Germinal center (tissue), 1 donor: ENCODE data around the gene ACTR3C.
"Not testable (repeated sequence)": the region's sequence is repeated elsewhere in the genome, so short reads cannot be mapped to it uniquely, and the experiment has no call there.

Source experiments
- DNase-seq: peaks from one replicate; pipeline ENCODE4 v3.0.0; 2012; ENCODE audit warnings: mixed read lengths, low spot score

The ACTR3C gene

DNA sequence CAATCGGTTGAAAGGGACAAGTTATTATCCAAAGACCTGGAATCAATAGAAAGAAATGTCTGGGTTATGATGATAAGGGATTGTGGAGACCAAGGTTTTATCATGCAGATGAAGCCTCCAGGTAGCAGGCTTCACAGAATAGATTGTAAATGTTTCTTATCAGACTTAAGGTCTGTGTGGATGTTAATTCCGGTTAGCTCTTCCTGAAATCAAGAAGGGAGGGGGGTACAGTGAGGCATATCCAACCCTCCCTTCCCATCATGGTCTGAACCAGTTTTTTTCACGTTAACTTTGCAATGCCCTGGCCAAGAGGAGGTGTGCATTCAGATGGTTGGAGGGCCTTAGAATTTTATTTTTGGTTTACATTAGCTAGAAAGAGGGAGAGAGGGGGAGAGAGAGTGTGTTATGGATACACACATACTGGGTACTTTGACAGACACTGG lies 10.0 kb downstream of the ACTR3C start:
- DNase-seq, result no peak

DNA sequence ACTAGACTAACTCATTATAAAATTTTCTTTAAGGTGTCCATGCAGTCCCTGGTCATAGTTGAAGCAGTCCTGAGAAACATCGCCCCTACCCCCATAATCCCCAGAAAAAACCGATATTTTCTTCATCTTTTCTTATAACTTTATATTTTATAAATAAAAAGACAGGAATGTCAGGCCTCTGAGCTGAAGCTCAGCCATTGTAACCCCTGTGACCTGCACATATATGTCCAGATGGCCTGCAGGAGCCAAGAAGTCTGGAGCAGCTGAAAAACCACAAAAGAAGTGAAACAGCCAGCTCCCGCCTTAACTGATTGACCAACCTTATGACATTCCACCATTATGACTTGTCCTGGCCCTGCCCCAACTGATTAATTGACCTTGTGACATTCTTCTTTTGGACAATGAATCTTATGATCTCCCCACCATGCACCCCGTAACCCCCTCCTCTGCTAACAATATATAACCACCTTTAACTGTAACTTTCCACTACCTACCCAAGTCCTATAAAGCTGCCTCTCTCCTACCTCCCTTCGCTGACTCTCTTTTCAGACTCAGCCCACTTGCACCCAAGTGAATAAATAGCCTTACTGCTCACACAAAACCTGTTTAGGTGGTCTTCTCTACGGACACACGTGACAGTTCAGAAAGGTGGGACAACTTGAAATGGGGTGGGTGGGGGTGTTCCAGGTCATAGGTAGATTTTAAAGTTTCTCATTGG lies 10.5 kb downstream of the ACTR3C start:
- DNase-seq, result not testable (repeated sequence)

DNA sequence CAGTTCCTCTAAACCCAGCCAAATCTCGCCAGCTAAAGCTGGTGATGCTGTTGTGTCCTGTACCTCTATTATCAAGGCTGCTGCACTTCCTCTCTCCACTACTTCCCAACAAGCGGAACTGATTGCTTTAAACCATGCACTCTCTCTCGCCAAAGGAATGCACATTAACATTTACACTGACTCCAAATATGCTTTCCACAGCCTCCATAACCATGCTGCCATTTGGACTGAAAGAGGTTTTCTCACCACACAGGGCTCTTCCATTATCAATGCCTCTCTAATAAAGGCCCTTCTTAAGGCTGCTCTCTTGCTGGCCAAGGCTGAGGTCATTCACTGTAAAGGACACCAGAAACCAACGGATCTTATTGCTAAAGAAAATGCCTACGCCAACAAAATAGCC lies 11.6 kb downstream of the ACTR3C start:
- no peak for DNase-seq

- no peak for DNase-seq
These were observed 12.2 kb downstream of the ACTR3C start for GRCh38 chr7:150311146-150311545.

- no peak for DNase-seq
These were observed 14.8 kb downstream of the ACTR3C start for GRCh38 chr7:150308575-150308974.

- DNase-seq, result no peak
These were observed 15.4 kb downstream of the ACTR3C start for GRCh38 chr7:150307904-150308303.

GRCh38 chr7:150307129-150307528 lies 16.2 kb downstream of the ACTR3C start:
- no peak for DNase-seq

GRCh38 chr7:150306377-150306776 lies 17.0 kb downstream of the ACTR3C start:
- DNase-seq, result not testable (repeated sequence)

DNA sequence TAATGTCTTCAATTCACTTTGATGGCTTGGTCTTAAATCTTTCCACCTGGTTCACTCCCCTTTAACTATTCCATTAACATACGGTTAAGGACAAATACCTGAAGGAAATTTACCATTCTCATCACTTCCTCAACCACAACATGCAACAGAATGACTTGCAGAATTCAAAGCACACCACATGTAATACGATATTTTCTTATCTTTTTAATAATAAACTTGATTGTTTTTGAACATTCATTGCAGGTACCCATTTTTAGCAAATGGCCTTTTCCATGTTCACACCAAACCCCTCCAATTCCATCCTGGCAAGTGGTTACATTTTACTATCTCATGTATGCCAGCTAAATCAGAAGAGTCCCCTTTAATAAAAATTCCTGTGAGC lies 17.5 kb downstream of the ACTR3C start:
- DNase-seq, result not testable (repeated sequence)

GRCh38 chr7:150305259-150305902 lies 18.0 kb downstream of the ACTR3C start:
- DNase-seq, result not testable (repeated sequence)

DNA sequence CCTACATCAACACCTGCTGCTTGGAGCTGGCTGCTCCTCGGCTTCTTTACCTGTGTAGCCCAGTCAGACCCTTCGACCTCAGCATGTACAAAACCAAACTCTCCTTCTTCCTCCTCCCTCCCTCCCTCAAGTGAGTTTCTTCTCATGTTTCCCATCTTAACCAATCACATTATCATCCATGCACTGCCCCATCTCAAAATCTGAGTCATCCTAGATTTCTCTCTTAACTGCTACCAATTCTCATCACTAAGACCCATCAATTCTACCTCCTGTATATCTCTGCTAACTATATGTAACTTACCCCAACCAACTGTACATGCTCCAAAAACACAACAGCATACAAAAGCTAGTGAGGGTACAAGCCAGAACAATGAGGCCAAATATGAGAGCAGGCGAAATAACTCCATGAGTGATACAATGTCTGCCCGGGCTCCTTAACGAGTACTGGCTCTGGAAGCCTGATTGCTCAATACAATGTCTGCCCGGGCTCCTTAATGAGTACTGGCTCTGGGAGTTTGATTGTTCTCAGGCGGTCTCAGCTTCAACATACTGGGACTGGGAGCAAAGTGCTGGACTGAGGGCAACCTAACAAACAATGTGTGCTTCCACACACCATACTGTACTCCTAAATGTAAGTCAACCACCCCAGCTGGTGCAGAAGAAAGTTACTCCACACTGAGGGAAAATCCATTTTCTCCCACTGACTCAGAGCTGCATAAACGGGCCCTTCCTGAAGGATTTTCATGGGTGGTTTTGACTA lies 18.7 kb downstream of the ACTR3C start:
- not testable (repeated sequence) for DNase-seq

- not testable (repeated sequence) for DNase-seq
These were observed 20.4 kb downstream of the ACTR3C start for GRCh38 chr7:150302908-150303310.

GRCh38 chr7:150297978-150298377 lies 25.4 kb downstream of the ACTR3C start:
- DNase-seq, result not testable (repeated sequence)

DNA sequence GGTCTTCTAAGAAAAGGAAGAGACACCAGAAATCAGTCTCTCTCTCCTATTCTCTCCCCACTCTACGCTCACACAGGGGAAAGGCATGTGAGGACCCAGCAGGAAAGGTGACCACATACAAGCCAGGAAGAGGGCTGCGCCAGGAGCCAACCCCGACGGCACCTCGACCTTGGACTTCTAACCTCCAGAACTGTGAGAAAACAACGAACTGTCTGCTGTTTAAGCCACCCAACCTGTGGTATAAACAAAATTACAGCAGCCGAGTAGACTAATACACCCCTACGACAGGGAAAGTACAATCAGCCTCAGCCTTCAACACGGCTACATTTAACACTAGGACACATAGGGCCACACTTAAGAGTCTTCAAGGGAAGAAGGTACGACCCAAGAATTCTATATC lies 26.5 kb downstream of the ACTR3C start:
- DNase-seq, result not testable (repeated sequence)

- DNase-seq, result not testable (repeated sequence)
These were observed 27.7 kb downstream of the ACTR3C start for GRCh38 chr7:150295614-150296013.

GRCh38 chr7:150295027-150295426 lies 28.3 kb downstream of the ACTR3C start:
- DNase-seq, result not testable (repeated sequence)

DNA sequence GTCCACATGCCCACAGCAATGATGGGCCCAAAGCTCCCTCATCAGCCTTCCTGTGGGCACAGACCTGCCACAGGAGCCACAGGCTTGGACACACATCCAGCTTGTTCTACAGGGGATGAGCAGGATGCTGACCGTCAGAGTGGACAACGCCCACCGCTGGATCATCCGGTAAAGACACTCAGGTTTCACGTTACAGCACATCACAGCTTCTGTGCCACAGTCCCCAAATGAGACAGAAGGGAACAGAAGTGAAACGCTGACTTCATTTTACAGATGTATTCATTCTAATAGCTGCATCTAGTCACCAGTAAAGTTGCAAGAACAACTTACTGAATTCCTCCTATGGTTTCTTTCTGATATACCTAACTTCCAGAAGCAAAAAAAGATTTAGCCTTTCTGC lies 33.0 kb downstream of the ACTR3C start:
- not testable (repeated sequence) for DNase-seq

DNA sequence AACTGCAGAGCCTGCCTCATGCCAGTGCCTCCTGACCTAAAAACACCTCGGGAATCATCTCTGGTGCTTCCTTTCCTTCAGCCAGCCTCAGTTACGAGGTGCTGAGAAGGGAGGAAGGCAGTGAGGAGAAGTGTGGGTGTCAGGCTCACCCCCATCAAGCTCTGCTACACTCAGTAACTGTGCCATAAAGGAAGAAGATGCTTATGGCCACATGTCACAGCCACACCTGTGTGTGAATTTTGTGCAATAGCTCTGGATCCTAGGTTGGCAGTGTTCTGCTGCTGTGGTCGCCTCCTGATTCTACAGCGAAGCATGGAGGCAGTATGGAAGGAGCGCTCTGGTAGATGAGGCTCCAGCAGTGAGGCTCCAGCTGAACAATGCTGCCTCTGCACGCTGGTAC lies 34.5 kb downstream of the ACTR3C start:
- not testable (repeated sequence) for DNase-seq

DNA sequence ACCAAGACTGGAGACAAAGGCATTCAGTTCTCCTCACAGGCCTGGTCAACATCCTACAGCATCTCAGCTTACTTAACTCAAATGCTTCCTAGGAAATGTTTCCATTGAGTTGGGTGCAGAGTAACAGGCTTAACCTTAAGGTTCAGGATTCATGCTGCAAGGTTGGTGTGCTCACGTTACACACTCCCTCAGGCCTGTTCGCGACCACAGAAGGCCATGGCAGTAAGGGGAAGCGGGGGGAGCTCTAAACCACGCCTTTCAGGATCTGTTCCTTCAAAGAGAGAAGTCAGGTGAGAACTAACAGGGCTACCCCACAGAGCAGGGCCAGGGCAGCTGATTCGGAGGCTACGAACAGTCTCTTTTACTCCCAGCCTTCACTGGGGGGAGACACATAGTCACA lies 35.5 kb downstream of the ACTR3C start:
- DNase-seq, result not testable (repeated sequence)

DNA sequence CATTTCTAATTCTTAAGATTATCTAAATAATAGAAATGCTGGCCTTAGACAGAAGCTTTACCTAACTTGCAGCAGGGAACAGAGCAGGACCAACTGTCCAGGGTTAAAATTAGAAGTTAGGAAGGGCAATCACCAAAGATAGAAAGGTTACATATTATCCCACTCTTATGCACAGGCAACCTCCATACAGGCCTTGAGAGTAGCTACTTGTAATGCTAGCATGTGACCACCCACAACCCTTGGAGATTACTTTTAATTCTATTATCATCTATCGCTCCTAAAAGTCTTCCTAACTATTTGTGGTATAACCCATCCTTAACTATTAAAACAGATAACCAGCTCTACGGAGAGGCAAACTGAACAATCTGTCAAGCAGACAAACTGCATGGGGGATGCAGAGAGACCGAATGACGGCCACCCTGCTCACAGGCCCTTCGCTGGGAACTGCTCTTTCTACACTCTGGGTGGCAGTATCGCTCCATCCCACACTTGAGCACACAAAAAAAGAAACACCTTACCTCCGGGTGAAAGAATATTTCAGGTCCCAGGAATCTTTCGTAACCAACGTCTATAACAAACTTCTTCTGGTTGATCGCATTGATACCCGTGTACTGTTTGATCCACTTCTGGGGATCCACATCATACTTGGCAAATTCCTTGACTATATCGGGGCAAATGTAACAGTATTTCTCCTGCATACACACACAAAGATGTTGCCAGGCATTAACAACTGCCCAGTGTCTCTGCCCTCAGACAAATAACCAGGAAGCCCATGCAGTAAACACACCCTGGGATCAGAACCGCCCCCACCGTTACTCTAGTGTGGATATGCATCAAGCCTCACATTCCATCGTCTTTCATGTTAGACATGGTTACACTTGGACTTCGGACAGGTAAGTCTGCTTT lies 37.2 kb downstream of the ACTR3C start:
- DNase-seq, result not testable (repeated sequence)

- not testable (repeated sequence) for DNase-seq
These were observed 39.7 kb downstream of the ACTR3C start for GRCh38 chr7:150283608-150284007.

GRCh38 chr7:150283111-150283510 lies 40.2 kb downstream of the ACTR3C start:
- not testable (repeated sequence) for DNase-seq
